HG02642 (cell line): ENCODE data around the gene SPRTN.

Experiments
- ATAC-seq: cut with Tn5 transposase; IDR thresholded peaks from one replicate; pipeline ENCODE4 v1.9.1; 2021; ENCODE audit warnings: mild to moderate bottlenecking; ENCODE audit not compliant: unreplicated experiment, poor library complexity

The SPRTN gene

DNA sequence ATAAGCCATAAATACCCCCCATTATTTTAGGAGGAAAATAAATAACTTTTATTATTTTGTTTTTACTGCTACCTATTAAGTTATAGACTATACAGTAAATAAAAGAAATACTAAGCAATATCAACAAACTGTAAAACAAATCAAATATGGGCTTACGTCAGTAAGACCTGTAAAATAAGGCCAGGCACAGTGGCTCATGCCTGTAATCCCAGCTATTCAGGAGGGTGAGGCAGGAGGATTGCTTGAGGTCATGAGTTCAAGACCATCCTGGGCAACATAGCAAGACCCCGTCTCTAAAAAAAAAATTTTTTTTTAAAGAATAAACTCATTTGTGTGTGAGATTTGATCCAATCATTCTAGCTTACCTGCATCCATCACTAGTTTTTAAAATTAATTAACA, 66.2 kb downstream of the SPRTN start:
- no peak for ATAC-seq
